ENCODE results near the gene KLF3. TPM values are rescaled to one million over a fixed set of nuclear protein-coding genes. Genes with fewer than 3 reads are reported as not detected.
A peak's percentile ranks its signal among the peaks of the same experiment; 100 is the strongest.

KLF3 gene
- total and polyA plus RNA-seq, 2 of the 8 experiments (the other 6 are each of a cell fraction or from before 2014, with no cell fraction given): 8.0 to 14.9 TPM

DNA sequence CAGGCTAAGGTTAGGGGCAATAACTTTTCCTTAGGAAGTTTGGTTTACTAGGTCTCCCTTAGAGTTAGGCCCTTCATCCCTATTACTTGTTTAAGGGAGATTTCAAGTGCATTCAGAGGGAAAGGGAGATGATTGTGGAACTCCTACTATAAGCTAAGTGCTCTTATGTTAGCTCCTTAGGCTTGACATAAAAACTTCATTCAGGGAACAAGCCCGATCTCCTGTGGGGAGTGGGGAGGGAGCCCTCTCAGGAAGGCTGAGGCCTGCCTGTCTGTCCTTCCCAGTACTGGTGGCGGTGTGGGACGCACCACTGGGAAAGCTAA, 8.0 kb downstream of the KLF3 start:
- Histone ChIP-seq H2BK5ac (ENCODE audit: low read depth, low read length) (no peak overlapping the region), H3K56ac (replicated peaks; ENCODE audit: insufficient read length, low read depth, low read length) (no peak overlapping the region), H2BK12ac (ENCODE audit: low read depth, low read length) (0 out of 2 replicates have a peak overlapping the region, but pooled peaks have one; percentile 4), H3K23ac (ENCODE audit: insufficient read length) (no peak overlapping the region), H4K5ac (ENCODE audit: insufficient read length, low read depth, low read length) (no peak overlapping the region), H3K27ac (ENCODE audit: low read depth, low read length) (no peak overlapping the region), H3K23me2 (ENCODE audit: low read depth, low read length) (no peaks in the 10 kb centered on the region), H3K79me2 (ENCODE audit: control insufficient read depth in 1 of 2, insufficient read depth in 2 of 2, low read length in 2 of 2) (peaks cover 3 to 93% of the 10 kb centered on the region in 2 experiments; a peak in 2 of 4 replicates), H2BK120ac (replicated peaks; ENCODE audit: low read depth, low read length) (no peak overlapping the region), H3K14ac (ENCODE audit: insufficient read length) (no peak overlapping the region), H3K79me1 (ENCODE audit: low read depth, low read length) (peaks cover 13% of the 10 kb centered on the region), H4K8ac (ENCODE audit: extremely low read depth, insufficient read depth, low read length) (no peak overlapping the region), H3K4me2 (ENCODE audit: insufficient read depth in 1 of 2, low read depth in 2 of 2, low read length in 2 of 2) (peak overlapping the region; percentile 9 to 29; a peak in 3 of 4 replicates), H3K27me3 (replicated peaks in 1 of 4; ENCODE audit: control insufficient read depth in 3 of 4, extremely low read depth in 1 of 4, insufficient read depth in 3 of 4, low read length in 3 of 4) (no peaks in the 10 kb centered on the region), H3K9ac (replicated peaks in 1 of 4; ENCODE audit: extremely low read depth in 1 of 4, low read depth in 3 of 4, low read length in 3 of 4) (no peak overlapping the region), H4K20me1 (replicated peaks in 1 of 2; ENCODE audit: control insufficient read depth in 1 of 2, insufficient read depth in 2 of 2, low read length in 2 of 2) (peaks cover 0 to 9% of the 10 kb centered on the region in 2 experiments), H2BK15ac (ENCODE audit: low read length) (no peak overlapping the region), H2AK5ac (ENCODE audit: low read depth, low read length) (no peak overlapping the region), H3K36me3 (ENCODE audit: control insufficient read depth in 2 of 4, insufficient read depth in 4 of 4, low read length in 3 of 4) (no peaks in the 10 kb centered on the region), H3K4me3 (ENCODE audit: extremely low read depth in 1 of 4, insufficient read depth in 2 of 4, low read depth in 3 of 4, low read length in 4 of 4) (no peak overlapping the region), H3K4me1 (replicated peaks in 1 of 4; ENCODE audit: control insufficient read depth in 3 of 4, insufficient read depth in 4 of 4, low read length in 3 of 4) (peaks cover 25 to 50% (median 32%) of the 10 kb centered on the region in 4 experiments), H2AFZ (ENCODE audit: low read length) (no peak overlapping the region), H4K91ac (replicated peaks; ENCODE audit: insufficient read length, low read length) (no peak overlapping the region), H3K9me3 (ENCODE audit: insufficient read depth in 2 of 2, low read depth in 1 of 2, low read length in 1 of 2) (no peaks in the 10 kb centered on the region), H2BK20ac (ENCODE audit: low read length) (no peak overlapping the region), H3K4ac (replicated peaks; ENCODE audit: insufficient read length, low read depth, low read length) (no peak overlapping the region), H3K18ac (ENCODE audit: extremely low read depth, low read length) (no peak overlapping the region)
- TF ChIP-seq HDAC2 (IDR thresholded peaks at IDR 0.05; ENCODE audit: borderline replicate concordance in 1 of 2, low read depth in 2 of 2, low read length in 2 of 2): no peak
- TF ChIP-seq NANOG (IDR thresholded peaks at IDR 0.05; ENCODE audit: insufficient read depth, low read depth, low read length, poor library complexity, severe bottlenecking): no peak
- no peak for TF ChIP-seq CBX8 (IDR thresholded peaks at IDR 0.05; ENCODE audit: borderline replicate concordance, low read depth, low read length)
- TF ChIP-seq KDM4A (IDR thresholded peaks at IDR 0.05; ENCODE audit: low read depth, low read length, severe bottlenecking): no peak
- no peak for TF ChIP-seq MAFK (IDR thresholded peaks at IDR 0.05; ENCODE audit: low read depth, low read length)
- TF ChIP-seq BCL11A (IDR thresholded peaks at IDR 0.05; ENCODE audit: low read depth in 2 of 2, low read length in 2 of 2): no peak
- no peak for TF ChIP-seq SIX5 (IDR thresholded peaks at IDR 0.05; ENCODE audit: low read depth, low read length)
- no peak for TF ChIP-seq TCF12 (IDR thresholded peaks at IDR 0.05; ENCODE audit: low read depth, low read length)
- no peak for TF ChIP-seq SP2 (IDR thresholded peaks at IDR 0.05; ENCODE audit: low read length)
- TF ChIP-seq JUN (IDR thresholded peaks at IDR 0.05; ENCODE audit: low read depth, low read length): no peak
- no peak for FAIRE-seq
- CTCF ChIA-PET (ENCODE audit: partially characterized antibody): interaction anchor here (0.6 to 2.7 kb wide), 3 partner anchors 22 to 488 kb away, joined by 3 to 8 read pairs (median 5); no protein-coding TSS in a partner anchor
- DNase-seq (ENCODE audit: low read depth in 1 of 2, low spot score in 2 of 2): no peak
- POLR2A ChIA-PET (ENCODE audit: partially characterized antibody): interaction anchor here (0.8 to 0.9 kb wide), 2 partner anchors 9 to 183 kb away, joined by 3 read pairs; no protein-coding TSS in a partner anchor
- 77% methylated on average over 3 of the region's 3 CpGs; no CpG with 5 or more reads in 1 of the 2 experiments for WGBS, 2 experiments (ENCODE audit: extremely low coverage in 1 of 2, insufficient coverage in 1 of 2, insufficient read length in 1 of 2, insufficient replicate concordance in 2 of 2, low coverage in 1 of 2, low lambda C conversion rate in 2 of 2, missing lambda C conversion rate in 1 of 2)
